ENCODE measurements around the gene FOXO3.

Gene FOXO3

GRCh38 chr6:108598305-108598863 is 37.7 kb downstream of the FOXO3 start:
- DNase-seq, result peak; percentile 82

- no peak for DNase-seq
Observed at GRCh38 chr6:108604156-108604555, 43.4 kb downstream of the FOXO3 start.

GRCh38 chr6:108606250-108606690 is 45.6 kb downstream of the FOXO3 start:
- no peak for DNase-seq

- DNase-seq, result no peak
Observed at GRCh38 chr6:108608453-108609275, 47.9 kb downstream of the FOXO3 start.

GRCh38 chr6:108609276-108609769 is 48.6 kb downstream of the FOXO3 start:
- peak; percentile 74 for DNase-seq

GRCh38 chr6:108610270-108610839 is 49.6 kb downstream of the FOXO3 start:
- DNase-seq, result no peak

GRCh38 chr6:108610957-108611586 is 50.4 kb downstream of the FOXO3 start:
- no peak for DNase-seq

GRCh38 chr6:108612852-108613251 is 52.1 kb downstream of the FOXO3 start:
- no peak for DNase-seq

- peak; percentile 59 for DNase-seq
Observed at GRCh38 chr6:108616544-108616943, 55.8 kb downstream of the FOXO3 start.

GRCh38 chr6:108616973-108617372 is 56.3 kb downstream of the FOXO3 start:
- no peak for DNase-seq

GRCh38 chr6:108618623-108619152 is 58.0 kb downstream of the FOXO3 start:
- DNase-seq, result no peak

GRCh38 chr6:108619431-108620197 is 58.9 kb downstream of the FOXO3 start:
- DNase-seq, result peak; percentile 58

- DNase-seq, result peak; percentile 91
Observed at GRCh38 chr6:108621117-108621516, 60.4 kb downstream of the FOXO3 start.

GRCh38 chr6:108622641-108623298 is 62.1 kb downstream of the FOXO3 start:
- peak; percentile 88 for DNase-seq

GRCh38 chr6:108623995-108624394 is 63.3 kb downstream of the FOXO3 start:
- DNase-seq, result no peak

- no peak for DNase-seq
Observed at GRCh38 chr6:108625581-108625980, 64.9 kb downstream of the FOXO3 start.

GRCh38 chr6:108626777-108627176 is 66.1 kb downstream of the FOXO3 start:
- no peak for DNase-seq

- DNase-seq, result peak; percentile 87
Observed at GRCh38 chr6:108627692-108628550, 67.2 kb downstream of the FOXO3 start.

GRCh38 chr6:108630050-108630714 is 69.5 kb downstream of the FOXO3 start:
- no peak for DNase-seq

- no peak for DNase-seq
Observed at GRCh38 chr6:108632441-108632840, 71.7 kb downstream of the FOXO3 start.

All from HCEC 1CT (cell line).